ENCODE measurements around the gene RAB3C. TPM values are rescaled to one million over a fixed set of nuclear protein-coding genes. Genes with fewer than 3 reads are reported as not detected.
"Not testable (repeated sequence)": the region's sequence is repeated elsewhere in the genome, so short reads cannot be mapped to it uniquely, and the experiment has no call there.

The RAB3C gene
- total RNA-seq, 1 experiment from 2014 or later, result not detected

- Mint-ChIP-seq H3K4me3 (ENCODE audit: unreplicated experiment) (no peak overlapping the region), H3K9me3 (ENCODE audit: unreplicated experiment) (peaks cover 16% of the 10 kb centered on the region), H3K27ac (ENCODE audit: low read depth, unreplicated experiment) (no peak overlapping the region), H3K27me3 (ENCODE audit: insufficient read depth, unreplicated experiment) (peaks cover 81% of the 10 kb centered on the region), H3K36me3 (ENCODE audit: insufficient read depth, unreplicated experiment) (no peaks in the 10 kb centered on the region), H3K4me1 (ENCODE audit: insufficient read depth, unreplicated experiment) (no peaks in the 10 kb centered on the region)
- DNase-seq (ENCODE audit: unreplicated experiment), result no peak
- intact Hi-C loops (cut with micrococcal nuclease), result no loop called here
- BruUV-seq (replicated peaks), result no TSS peak
- CTCF ChIA-PET, result no interaction called here
- TF ChIP-seq CTCF (IDR thresholded peaks at IDR 0.05; ENCODE audit: unreplicated experiment), result no peak
- POLR2A ChIA-PET, result no interaction called here
These were observed 116.9 kb downstream of the RAB3C start for GRCh38 chr5:58699762-58700118.

- peaks cover 93% of the 10 kb centered on the region for H3K27me3 Mint-ChIP-seq (ENCODE audit: insufficient read depth, unreplicated experiment)
- no peak overlapping the region for H3K27ac Mint-ChIP-seq (ENCODE audit: low read depth, unreplicated experiment)
- BruUV-seq (replicated peaks), result no TSS peak
- intact Hi-C loops (cut with micrococcal nuclease), result no loop called here
- ChIA-PET CTCF (no interaction called here), POLR2A (no interaction called here)
- no peaks in the 10 kb centered on the region for H3K36me3 Mint-ChIP-seq (ENCODE audit: insufficient read depth, unreplicated experiment)
- H3K9me3 Mint-ChIP-seq (ENCODE audit: unreplicated experiment), result no peaks in the 10 kb centered on the region
- H3K4me3 Mint-ChIP-seq (ENCODE audit: unreplicated experiment), result no peak overlapping the region
- DNase-seq (ENCODE audit: unreplicated experiment), result no peak
- TF ChIP-seq CTCF (IDR thresholded peaks at IDR 0.05; ENCODE audit: unreplicated experiment), result no peak
- H3K4me1 Mint-ChIP-seq (ENCODE audit: insufficient read depth, unreplicated experiment), result no peaks in the 10 kb centered on the region
These were observed 121.2 kb downstream of the RAB3C start for GRCh38 chr5:58703925-58704555.

GRCh38 chr5:58706736-58707135 lies 123.9 kb downstream of the RAB3C start:
- peaks cover 100% of the 10 kb centered on the region for H3K27me3 Mint-ChIP-seq (ENCODE audit: insufficient read depth, unreplicated experiment)
- BruUV-seq (replicated peaks), result no TSS peak
- CTCF ChIA-PET, result no interaction called here
- intact Hi-C loops (cut with micrococcal nuclease), result no loop called here
- TF ChIP-seq CTCF (IDR thresholded peaks at IDR 0.05; ENCODE audit: unreplicated experiment), result no peak
- H3K36me3 Mint-ChIP-seq (ENCODE audit: insufficient read depth, unreplicated experiment), result no peaks in the 10 kb centered on the region
- POLR2A ChIA-PET, result no interaction called here
- H3K4me3 Mint-ChIP-seq (ENCODE audit: unreplicated experiment), result no peak overlapping the region
- no peaks in the 10 kb centered on the region for H3K9me3 Mint-ChIP-seq (ENCODE audit: unreplicated experiment)
- no peaks in the 10 kb centered on the region for H3K4me1 Mint-ChIP-seq (ENCODE audit: insufficient read depth, unreplicated experiment)
- no peak overlapping the region for H3K27ac Mint-ChIP-seq (ENCODE audit: low read depth, unreplicated experiment)
- no peak for DNase-seq (ENCODE audit: unreplicated experiment)

GRCh38 chr5:58708456-58708855 lies 125.6 kb downstream of the RAB3C start:
- DNase-seq (ENCODE audit: unreplicated experiment), result no peak
- Mint-ChIP-seq H3K4me1 (ENCODE audit: insufficient read depth, unreplicated experiment) (no peaks in the 10 kb centered on the region), H3K4me3 (ENCODE audit: unreplicated experiment) (no peak overlapping the region), H3K9me3 (ENCODE audit: unreplicated experiment) (no peaks in the 10 kb centered on the region), H3K27me3 (ENCODE audit: insufficient read depth, unreplicated experiment) (peaks cover 100% of the 10 kb centered on the region), H3K36me3 (ENCODE audit: insufficient read depth, unreplicated experiment) (no peaks in the 10 kb centered on the region), H3K27ac (ENCODE audit: low read depth, unreplicated experiment) (no peak overlapping the region)
- ChIA-PET POLR2A (no interaction called here), CTCF (no interaction called here)
- no peak for TF ChIP-seq CTCF (IDR thresholded peaks at IDR 0.05; ENCODE audit: unreplicated experiment)
- BruUV-seq (replicated peaks), result no TSS peak
- intact Hi-C loops (cut with micrococcal nuclease), result no loop called here

GRCh38 chr5:58710425-58710824 lies 127.5 kb downstream of the RAB3C start:
- not testable (repeated sequence) for H3K27ac Mint-ChIP-seq (ENCODE audit: low read depth, unreplicated experiment); BruUV-seq (replicated peaks)

More at GRCh38 chr5:58710425-58710824, 127.5 kb downstream of the RAB3C start:
- DNase-seq (ENCODE audit: unreplicated experiment); H3K36me3 Mint-ChIP-seq (ENCODE audit: insufficient read depth, unreplicated experiment); H3K4me3 Mint-ChIP-seq (ENCODE audit: unreplicated experiment); CTCF ChIA-PET; intact Hi-C loops (cut with micrococcal nuclease); H3K4me1 Mint-ChIP-seq (ENCODE audit: insufficient read depth, unreplicated experiment); POLR2A ChIA-PET: not testable (repeated sequence)
- peaks cover 100% of the 10 kb centered on the region for H3K27me3 Mint-ChIP-seq (ENCODE audit: insufficient read depth, unreplicated experiment)
- peaks cover 14% of the 10 kb centered on the region for H3K9me3 Mint-ChIP-seq (ENCODE audit: unreplicated experiment)
